HL-60/S4 (cell line): ENCODE results near the gene DEFB128.

Experiments used
- in situ Hi-C: fragments of 300-500 bp; cut with MboI; formaldehyde crosslinking; loops from 2 replicates; pipeline ENCODE4 v1.14.3; 2022; ENCODE audit warnings: low sequenced_read_pairs

Gene DEFB128

GRCh38 chr20:157154-157553 lies 32.4 kb downstream of the DEFB128 start, which contains the start of gene DEFB127:
TSS of gene DEFB127 (plus strand) at chr20:157454. CDS start at chr20:157545, 91 bp downstream.
- in situ Hi-C loops = no loop called here

GRCh38 chr20:152131-152530 lies 37.4 kb downstream of the DEFB128 start:
- in situ Hi-C loops = no loop called here

- in situ Hi-C loops = no loop called here
These were observed 43.6 kb downstream of the DEFB128 start for GRCh38 chr20:145877-146276.

- in situ Hi-C loops = no loop called here
These were observed 47.2 kb downstream of the DEFB128 start, which contains the start of gene DEFB126 for GRCh38 chr20:142290-142689. TSS of gene DEFB126 (plus strand) at chr20:142590. CDS start at chr20:142629, 39 bp downstream.
